GM18498 (cell line): ENCODE data around the gene PTPRCAP.
"Not testable (repeated sequence)": the region's sequence is repeated elsewhere in the genome, so short reads cannot be mapped to it uniquely, and the experiment has no call there.

ENCODE experiments used
- ATAC-seq: cut with Tn5 transposase; IDR thresholded peaks from one replicate; pipeline ENCODE4 v1.9.1; 2021; ENCODE audit warnings: mild to moderate bottlenecking, moderate library complexity; ENCODE audit not compliant: unreplicated experiment

Gene PTPRCAP, protein sequence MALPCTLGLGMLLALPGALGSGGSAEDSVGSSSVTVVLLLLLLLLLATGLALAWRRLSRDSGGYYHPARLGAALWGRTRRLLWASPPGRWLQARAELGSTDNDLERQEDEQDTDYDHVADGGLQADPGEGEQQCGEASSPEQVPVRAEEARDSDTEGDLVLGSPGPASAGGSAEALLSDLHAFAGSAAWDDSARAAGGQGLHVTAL

DNA sequence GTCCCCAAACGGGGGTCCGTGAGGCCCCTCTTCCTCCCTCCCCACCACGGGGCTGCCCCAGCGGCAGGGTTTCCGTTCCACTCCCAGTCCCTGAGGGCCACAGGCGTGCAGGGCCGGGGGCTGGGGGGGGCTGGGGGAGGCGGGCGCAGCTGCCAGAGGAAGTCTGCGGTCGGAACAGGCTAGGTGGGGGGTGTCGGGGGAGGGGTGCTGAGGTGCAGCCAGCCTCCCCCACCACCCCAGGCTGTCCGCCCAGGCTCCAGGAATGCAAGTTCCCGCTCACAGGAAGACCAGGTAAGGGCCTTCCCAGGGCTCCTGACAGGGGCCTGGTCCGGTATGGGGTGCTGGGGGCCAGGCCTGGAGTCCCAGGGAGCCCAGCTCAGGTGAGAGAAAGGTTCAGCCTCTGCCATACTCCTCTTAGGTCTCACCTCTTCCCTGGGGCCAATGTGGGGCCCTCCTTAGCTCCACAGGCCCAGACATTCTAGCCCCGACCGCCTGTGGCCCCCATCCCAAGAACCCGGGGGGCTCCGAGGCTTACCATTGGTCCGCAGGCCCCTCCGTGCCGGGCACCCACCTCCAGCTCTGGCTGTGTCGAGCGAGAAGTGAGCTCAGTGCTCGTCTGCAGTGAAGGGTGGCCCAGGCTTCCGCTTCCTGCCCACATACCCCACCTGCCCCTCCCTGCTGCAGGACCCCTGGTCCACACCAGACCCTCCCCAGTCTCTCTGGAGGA, at the start of gene PTPRCAP:
Gene PTPRCAP (minus strand): TSS at position 601 of the 727 bp plus-strand sequence. CDS start 63 bp downstream, at position 538.
- peak; percentile 33 for ATAC-seq

DNA sequence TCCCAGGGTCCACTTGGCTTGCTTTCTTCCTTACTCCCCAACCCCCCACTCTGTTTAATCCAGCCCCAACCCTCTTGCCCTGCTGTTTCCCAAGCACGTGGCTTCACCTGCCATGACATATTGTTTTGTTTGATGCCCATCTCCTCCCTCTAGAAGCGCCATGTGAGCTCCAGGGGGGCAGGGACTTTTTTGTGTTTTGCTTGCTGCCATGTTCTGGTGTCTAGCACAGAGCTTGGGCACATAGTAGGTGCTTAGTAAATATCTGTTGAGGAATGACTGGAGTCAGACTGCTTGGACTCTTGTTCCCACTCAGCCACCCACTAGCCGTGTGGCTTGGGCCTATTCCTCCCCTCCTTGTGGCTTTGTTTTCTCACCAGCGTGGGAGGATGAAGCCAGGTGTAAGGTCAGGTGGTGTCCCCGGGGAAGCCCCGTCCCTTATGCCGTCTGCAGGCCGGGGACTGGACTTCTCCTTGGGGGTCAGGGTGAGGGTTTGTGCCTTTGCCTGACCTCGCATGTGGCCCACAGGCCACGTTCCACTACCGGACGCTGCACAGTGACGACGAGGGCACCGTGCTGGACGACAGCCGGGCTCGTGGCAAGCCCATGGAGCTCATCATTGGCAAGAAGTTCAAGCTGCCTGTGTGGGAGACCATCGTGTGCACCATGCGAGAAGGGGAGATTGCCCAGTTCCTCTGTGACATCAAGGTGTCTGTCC, 49.2 kb upstream of the PTPRCAP start:
- ATAC-seq, result peak; percentile 26

DNA sequence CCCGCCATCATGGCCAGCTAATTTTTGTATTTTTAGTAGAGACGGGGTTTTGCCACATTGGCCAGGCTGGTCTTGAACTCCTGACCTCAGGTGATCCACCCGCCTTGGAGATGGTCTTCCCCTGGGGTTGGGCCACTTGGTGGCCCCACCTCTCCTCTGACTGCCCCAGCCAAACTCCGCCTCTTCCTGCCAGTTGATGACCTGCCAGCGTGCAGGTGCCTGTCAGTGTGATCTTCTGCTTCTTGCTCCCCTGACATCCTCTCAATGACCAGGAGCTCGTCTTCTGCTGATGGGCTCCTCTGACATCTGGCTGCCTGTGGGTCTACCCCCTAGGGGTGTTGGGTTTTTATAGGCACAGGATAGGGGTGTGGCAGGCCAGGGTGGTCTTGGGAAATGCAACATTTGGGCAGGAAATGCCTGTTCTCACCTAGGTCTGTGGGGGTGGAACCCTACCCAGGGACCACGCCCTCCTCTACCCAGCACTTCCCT, 48.4 kb upstream of the PTPRCAP start:
- ATAC-seq, result not testable (repeated sequence)

DNA sequence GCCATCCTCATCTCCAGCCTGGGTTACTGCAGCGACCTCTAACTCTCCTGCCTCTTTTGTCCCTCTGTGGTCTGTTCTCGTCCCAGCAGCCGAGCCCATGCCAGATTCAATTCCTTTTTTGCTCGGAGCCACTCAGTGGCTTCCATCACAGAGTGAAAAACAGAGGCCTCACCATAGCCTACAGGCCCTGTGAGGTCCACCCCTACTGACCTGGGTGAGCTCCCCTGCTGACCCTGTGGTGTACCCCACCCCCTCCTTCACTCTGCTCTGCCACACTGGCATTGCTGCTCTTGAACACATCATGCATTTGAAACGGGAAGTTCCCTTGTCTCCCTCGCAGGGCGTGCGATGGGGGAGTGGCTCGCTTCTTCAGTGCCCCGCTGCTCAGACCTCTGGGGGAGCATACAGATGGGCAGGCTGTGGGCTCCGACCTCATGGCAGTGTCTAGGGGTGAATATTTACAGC, 47.4 kb upstream of the PTPRCAP start:
- ATAC-seq, result peak; percentile 20

DNA sequence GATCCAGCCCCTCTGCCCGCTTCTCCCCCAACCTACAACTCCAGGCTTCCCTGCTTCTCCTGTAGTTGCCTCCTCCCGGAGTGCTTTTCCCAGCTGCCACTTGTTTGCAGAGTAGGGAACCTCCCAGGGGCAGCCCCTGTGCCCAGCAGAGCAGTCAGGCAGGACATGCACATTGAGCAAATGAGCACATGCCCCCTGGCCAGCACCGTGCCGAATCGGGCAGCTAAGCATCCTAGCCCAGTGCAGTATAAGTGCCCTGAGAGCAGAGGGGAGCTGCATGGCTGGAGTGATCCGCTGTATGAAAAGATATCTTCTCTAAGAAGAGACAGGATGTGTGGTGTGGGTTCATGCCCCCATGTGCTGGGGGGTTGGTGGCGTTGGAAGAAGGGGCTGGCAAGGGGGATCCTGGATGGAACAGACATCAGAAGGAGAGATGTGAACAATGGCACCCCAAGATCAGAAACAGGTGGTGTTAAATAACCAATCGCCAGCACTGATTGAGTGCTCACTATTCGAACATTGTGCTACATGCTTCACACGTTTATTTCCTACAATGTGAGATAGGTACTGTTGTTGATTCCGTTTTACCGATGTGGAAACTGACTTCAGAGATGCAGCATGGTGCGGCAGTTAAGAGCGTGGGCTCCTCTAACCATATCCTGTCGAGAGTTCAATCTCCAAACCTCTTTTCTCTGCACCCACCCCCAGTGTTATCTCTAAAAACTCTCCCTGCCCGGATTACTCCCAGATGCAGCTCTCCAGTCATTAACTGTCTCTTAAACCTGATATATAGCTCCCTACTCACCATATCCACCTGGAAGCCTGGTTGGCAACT, 46.6 kb upstream of the PTPRCAP start:
- no peak for ATAC-seq

DNA sequence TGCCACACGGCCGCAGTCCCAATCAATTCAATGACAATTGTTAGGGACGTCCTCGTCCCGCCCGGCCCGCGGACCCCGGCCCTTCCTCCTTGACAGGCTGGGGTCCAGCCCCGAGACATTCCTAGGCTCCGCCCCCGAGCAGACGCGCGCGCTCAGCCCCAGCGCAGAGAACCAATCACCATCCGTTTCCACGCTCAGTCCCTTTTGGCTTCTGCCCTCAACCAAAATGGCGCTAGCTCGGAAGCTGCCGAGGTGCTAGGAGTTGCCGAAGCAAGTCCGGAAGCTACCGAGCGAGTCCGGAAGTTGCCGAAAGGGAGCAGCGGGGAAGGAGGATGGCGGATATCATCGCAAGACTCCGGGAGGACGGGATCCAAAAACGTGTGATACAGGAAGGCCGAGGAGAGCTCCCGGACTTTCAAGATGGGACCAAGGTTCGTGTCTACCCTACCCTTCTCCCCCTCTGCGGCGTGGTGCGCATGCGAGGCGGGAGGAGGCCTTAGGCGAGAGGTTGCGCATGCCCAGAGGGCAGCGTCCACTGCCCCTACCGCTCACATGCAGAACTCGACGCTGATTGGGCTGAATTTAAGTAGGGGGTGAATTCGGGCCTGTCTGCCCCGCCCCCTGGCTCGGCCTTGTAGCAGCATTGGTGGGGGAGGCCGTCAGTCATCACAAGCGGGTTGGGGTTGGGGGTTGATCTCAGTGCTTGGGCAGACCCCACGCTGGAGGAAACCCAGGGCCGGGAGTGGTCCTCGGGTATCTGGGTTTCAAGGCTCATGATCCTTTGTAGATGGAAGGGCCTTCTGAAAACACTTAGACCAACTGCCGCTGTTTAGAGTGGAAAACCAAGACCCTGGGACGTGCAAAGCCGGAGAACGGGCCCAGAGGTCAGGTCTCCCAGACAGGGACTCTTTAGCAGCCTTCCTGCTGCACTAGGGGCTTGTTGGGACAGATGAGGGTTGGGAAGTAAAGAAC, 45.6 kb upstream of the PTPRCAP start, which contains the start of gene AIP:
Gene AIP (plus strand): TSS at position 200 of the 972 bp plus-strand sequence. CDS start 133 bp downstream, at position 333.
- ATAC-seq, result peak; percentile 76

DNA sequence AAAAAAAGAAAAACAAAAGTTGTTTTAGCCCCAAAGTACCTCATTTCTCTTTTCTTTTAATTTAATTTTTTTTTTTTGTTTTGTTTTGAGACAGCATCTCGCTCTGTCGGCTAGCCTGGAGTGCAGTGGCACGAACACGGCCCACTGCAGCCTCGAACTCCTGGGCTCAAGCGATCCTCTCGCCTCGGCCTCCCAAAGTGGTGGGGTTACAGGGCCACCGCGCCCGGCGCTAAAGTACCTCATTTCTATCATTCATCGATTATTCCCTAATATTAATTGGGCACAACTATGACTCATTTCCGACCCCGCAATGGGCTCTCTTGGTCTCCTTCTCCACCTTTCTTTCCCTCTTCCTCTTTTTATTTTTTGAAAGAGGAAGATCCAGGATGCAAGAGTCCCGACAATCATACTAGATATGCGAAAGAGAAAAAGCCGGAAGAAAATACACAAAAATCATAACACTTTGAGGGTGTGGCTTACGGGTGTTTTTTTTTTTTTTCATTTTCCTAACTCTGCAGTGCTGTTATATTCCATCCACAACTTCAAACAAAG, 44.9 kb upstream of the PTPRCAP start:
- ATAC-seq, result peak; percentile 10

DNA sequence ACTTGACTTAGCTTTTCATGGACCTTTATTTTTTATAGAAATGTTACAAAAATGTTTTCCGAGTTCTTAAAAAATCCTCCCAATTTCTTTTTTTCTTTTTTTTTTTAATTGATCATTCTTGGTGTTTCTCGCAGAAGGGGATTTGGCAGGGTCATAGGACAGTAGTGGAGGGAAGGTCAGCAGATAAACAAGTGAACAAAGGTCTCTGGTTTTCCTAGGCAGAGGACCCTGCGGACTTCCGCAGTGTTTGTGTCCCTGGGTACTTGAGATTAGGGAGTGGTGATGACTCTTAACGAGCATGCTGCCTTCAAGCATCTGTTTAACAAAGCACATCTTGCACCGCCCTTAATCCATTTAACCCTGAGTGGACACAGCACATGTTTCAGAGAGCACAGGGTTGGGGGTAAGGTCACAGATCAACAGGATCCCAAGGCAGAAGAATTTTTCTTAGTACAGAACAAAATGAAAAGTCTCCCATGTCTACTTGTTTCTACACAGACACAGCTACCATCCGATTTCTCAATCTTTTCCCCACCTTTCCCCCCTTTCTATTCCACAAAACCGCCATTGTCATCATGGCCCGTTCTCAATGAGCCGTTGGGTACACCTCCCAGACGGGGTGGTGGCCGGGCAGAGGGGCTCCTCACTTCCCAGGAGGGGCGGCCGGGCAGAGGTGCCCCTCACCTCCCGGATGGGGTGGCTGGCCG, 40.0 kb upstream of the PTPRCAP start:
- not testable (repeated sequence) for ATAC-seq

DNA sequence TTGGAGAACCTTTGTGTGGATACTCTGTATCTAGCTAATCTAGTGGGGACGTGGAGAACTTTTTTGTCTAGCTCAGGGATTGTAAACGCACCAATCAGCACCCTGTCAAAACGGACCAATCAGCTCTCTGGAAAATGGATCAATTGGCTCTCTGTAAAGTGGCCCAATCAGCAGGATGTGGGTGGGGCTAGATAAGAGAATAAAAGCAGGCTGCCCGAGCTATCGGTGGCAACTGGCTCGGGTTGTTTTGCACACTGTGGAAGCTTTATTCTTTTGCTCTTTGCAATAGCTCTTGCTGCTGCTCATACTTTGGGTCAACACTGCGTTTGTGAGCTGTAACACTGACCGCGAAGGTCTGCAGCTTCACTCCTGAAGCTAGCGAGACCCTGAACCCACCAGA, 39.2 kb upstream of the PTPRCAP start:
- not testable (repeated sequence) for ATAC-seq

DNA sequence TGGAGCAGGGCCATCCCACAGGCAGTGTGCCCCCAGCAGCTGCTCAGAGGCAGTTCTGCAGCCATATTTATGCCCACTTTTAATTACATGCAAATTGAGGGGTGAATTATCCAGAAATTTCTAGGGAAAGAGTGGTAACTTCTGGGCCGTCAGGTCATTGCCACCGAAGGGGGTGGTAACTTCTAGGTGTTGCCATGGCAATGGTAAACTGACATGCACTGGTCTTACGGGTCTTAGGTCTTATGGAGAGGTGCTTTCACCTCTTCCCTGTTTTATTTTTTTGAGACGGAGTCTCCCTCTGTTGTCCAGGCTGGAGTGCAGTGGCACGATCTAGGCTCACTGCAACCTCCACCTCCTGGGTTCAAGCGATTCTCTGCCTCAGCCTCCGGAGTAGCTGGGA, 35.4 kb upstream of the PTPRCAP start:
- ATAC-seq, result no peak

DNA sequence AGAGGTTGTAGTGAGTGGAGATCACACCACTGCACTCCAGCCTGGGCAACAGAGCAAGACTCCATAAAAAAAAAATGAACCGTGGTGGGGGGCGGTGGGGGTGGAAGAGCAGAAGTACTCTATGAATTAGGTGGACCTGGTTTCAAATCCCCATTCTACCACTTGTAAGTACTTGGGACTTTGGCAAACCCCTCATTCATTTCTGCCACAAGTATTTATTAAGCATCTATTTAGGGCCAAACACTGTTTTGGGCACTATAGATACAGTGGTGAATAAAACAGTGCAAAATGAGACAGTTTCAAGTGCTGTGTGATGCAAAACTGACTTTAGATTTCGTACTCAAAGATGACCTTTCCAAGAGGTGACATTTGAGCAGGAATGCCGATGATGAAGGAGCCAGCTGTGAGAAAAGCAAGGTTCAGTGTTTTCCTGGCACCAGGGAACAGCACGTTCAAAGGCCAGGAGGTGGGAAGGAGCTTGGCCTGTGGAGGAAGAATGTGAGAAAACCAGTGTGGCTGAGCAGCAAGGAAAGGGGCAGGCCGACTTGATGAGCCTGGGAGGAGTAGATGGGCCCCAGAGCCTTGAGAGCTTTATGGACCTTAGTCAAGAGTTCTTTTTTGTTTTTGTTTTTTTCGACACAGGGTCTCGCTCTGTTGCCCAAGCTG, 33.0 kb upstream of the PTPRCAP start:
- no peak for ATAC-seq

DNA sequence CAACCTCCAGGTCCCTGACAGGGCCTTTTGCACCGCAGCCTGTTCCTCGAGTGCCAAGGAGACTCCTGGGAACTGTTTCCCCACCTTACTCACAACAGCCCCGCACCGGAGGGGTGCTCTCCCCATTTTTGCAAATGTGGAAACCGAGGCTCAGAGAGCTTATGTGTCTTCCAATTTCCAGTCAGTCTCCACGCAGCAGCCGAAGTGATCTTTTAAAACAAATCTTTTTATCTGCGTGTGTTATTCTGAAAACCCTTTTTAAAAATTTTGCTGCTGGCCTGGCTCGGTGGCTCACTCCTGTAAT, 32.0 kb upstream of the PTPRCAP start:
- ATAC-seq, result peak; percentile 1

DNA sequence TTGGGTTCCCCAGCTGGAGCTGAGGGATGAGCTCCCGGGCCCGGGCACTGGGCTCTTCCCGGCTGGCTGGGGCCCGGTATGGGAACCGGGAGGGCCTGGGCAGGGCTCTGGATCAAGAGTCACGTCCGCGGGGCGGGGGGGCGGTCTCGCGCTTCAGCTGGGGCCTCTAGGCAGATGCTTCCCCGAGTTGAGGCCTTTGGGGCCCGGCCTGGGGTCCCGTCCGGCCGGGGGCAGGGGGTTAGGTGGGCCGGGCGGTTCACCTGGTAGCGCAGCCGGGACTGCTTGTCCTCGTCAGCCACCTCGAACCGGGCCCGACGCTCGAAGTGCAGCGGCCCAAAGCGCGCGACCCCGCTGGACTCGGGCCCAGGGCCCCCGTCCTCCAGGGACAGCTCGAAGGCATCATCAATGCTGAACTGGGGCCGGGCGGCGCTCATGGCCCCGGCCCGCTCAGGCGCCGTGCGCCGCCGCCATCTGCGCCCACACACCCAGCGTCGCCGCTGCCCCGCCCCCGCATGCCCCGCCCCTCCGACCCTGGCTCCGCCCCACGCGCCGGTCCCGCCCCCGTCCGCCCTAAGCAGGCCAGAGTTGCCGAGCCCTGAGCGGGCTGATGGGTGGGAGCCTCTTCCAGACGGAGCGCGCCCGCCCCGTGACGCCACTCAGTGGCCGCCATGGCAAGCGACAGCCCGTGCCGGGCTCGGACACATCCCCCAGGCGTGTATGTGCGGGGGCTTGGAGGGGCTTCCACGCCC, 31.5 kb upstream of the PTPRCAP start, which contains the start of gene TMEM134:
Gene TMEM134 (minus strand): TSS at position 493 of the 749 bp plus-strand sequence. CDS start 59 bp downstream, at position 434.
- ATAC-seq, result peak; percentile 75

DNA sequence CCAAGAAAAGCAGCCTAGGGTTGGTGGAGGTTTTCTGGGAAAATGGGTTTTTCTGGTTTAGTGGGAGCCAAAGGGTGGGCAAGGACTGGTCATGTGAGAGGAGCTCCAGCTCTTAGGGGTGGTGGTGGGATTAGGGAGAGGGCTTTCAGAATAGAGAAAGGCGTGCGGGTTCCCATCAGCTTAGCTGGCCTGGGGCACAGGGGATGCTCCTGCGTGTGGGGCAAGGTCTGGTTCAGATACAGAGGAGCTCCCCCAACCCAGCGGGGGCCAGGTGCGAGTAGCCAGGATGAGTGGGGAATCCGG, 30.9 kb upstream of the PTPRCAP start:
- peak; percentile 2 for ATAC-seq

DNA sequence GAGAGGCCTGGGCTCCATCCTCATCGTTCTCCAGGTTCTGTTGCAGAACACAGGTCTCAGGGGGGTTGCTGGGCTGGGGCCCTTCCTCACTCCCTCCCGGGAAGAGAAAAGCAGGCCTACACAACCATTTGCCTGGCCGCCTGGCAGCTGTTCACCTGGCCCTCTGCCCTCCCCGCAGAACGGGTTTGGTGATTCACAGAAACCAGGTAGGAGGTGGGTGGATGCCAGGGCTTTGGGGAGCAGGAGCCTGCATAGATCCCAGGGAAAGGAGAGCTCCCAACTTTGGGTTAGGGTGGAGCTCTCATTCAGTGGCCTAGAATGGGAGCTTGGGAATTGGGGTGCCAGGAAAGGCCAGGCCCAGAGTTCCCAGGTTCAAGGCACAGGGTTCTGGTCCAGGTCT, 30.6 kb upstream of the PTPRCAP start:
- ATAC-seq, result no peak

DNA sequence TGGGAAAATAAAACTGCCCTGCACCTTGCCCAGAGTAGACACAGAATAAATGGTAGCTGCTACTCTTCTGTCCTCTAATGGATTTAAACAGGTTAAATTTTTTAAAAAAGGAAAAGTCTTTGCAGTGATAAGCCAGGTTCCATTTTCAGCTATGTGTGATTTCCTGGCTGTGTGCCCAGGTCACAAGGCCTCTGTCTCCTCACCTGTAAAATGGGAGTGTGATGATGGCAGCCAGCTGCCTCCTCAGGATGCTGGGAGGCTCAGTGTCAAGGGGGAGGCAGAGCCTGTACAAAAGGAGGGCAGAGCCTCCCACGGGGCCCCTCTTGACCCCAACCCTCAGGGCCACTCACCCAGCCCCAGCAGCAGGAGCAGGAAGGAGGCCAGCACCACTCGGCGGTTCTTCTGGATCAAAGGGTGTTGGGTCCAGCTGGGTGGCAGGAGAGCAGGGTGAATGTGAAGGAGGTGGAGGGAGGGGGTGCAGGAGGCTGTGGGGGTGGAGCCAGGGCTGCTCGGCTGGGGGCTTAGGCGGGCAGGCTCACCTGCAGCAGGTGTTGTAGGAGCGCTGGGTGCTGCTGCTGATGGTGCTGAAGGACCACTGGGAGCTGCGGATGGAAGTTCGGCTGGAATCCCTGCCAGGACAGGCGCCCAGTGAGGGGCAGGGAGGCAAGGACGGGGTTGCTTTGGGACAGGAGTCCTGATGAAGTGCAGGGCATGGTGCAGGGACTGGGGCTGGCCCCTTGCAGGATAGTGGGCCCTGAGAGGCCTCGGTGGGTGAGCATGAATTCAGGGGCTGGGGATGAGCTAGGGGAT, 29.7 kb upstream of the PTPRCAP start:
- ATAC-seq, result no peak

DNA sequence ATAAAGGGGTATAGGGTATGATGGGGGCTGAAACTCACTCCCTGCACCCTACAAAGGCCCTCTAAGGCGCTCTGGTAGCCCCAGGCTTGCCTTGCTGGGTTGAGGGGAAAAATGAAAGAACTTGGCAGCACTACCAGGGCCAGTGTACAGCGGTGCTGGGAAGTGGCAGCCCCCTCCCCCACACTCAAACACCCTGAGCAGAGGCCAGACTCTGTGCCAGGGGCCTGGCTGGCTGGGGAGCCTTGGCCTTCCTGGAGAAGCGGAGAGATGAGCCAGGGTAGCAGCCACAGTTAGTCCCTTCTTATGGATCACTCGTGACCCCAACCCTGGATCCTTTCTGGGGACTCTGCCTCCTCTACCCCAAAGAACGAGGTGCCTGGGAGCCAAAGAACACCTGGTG, 28.9 kb upstream of the PTPRCAP start:
- no peak for ATAC-seq
